NCI-H2227 treated with DMSO at 0.1 percent for 48 hours (cell line): ENCODE measurements around the gene PSG11.
"Not testable (repeated sequence)": the region's sequence is repeated elsewhere in the genome, so short reads cannot be mapped to it uniquely, and the experiment has no call there.

Experiments
- DNase-seq: peaks from one replicate; lab custom pipeline; 2025; lab: John Stamatoyannopoulos, UW

The PSG11 gene

GRCh38 chr19:43026369-43026768 is at the start of gene PSG11:
TSS of gene PSG11 (minus strand) at chr19:43026469. CDS start at chr19:43026372, 97 bp downstream.
- DNase-seq, result not testable (repeated sequence)

DNA sequence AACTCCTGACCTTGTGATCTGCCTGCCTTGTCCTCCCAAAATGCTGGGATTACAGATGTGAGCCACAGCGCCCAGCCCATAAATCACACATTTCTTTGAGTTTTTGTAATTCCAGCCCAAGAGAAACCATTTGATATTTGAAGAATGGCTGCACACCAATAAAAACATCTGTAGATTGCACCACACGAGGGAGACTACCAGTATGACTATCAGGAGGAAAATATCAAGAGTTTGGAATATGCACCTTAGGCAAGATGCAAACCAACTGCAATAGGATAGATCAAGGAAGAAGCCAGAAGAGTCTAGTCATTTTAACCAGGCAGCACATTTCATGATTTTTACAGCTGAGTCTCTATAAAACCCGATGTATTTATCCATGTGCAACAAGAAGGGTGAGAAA is 36.1 kb upstream of the PSG11 start:
- not testable (repeated sequence) for DNase-seq

DNA sequence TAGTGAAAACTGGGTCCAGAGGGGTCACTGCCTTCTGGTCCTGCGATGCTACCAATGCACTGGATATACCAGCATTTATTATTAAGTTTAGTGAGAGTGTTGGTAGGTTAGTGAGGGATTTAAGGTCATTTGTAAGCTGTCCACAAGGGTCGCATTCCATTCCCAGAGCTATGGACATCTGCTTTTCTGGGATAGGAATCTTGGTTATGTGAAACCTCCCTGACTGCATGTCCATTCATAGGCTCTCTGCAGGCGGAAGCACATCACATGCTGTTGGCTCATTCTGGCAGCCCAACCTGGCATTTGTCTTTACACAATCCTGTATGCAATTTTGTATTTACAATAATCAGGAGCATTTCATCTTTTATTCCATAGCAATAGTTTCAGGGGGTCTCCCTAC is 35.1 kb upstream of the PSG11 start:
- not testable (repeated sequence) for DNase-seq

- DNase-seq, result not testable (repeated sequence)
These were observed 34.0 kb upstream of the PSG11 start for GRCh38 chr19:43060254-43060653.

DNA sequence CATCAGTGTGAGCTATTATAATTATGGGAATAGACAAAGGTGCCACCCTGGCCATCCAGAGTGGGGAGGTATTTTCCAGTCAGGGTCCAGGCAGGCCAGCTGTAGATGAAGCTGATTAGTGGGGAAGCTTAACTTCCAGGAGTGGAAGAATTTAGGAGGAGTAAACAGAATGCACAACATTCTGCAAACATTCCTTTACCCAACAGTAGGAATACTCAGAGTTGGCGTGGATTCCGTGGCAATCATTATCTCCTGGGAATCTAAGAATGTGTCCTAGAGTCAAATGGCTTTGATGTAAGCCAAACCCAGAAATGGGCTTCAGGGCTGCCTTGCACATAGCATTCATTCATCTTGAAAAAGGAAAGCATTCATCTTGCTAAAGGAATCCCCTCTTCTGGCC is 33.2 kb upstream of the PSG11 start:
- DNase-seq, result not testable (repeated sequence)

GRCh38 chr19:43058440-43058839 is 32.2 kb upstream of the PSG11 start:
- not testable (repeated sequence) for DNase-seq

- DNase-seq, result not testable (repeated sequence)
These were observed 21.7 kb upstream of the PSG11 start for GRCh38 chr19:43047966-43048365.

DNA sequence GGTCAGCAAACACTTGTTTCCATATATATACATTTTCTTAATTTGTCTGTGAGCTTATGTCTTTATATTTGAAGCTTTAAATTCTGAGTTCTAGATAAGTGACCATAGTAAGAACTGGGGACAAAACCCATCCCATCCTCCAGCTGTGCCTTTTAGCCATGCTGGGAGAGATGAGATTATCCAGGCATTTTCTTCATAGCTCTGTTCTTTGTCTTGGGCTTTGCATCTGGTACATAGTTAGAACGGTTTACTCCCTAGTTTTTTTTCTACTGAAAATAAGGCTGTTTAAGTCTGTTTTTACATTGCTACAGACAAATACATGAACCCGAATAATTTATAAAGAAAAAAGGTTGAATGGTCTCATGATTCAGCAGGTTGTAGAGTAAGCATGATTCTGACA is 20.3 kb upstream of the PSG11 start:
- not testable (repeated sequence) for DNase-seq

DNA sequence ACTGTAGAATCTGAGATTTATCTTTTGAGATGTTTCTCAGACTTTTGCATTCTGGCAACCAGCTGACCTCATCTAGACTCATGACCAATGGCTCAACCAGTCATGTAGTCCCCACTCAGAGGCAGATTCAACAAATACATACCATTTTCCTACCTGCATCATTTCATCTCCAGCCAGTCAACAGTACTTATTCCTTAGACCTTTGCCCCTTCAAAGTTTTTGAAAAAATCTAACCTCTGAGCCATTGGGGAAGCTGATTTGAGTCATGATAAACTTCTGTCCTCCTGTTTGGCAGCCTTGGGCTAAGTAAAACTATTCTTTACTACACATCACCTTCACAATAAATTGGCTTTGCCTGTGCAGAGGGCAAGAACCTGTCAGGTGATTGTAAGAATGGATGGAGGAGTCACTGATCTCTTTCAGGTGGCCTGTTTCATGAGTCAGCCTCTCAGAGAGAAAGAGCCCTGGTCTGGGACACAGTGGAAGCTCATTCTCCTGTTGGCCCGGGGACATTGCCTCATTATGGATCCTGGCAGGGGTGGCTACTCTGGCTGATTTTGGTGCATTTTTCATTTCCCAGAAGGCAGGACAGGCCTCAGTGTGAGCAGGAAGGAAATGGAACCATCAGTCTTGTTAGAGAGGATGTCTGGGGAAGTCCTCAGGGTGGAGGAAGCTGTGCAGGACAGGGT is 17.4 kb upstream of the PSG11 start:
- DNase-seq, result not testable (repeated sequence)

GRCh38 chr19:43031645-43032044 is 5.4 kb upstream of the PSG11 start:
- DNase-seq, result not testable (repeated sequence)

GRCh38 chr19:43028866-43029265 is 2.6 kb upstream of the PSG11 start:
- DNase-seq, result no peak

DNA sequence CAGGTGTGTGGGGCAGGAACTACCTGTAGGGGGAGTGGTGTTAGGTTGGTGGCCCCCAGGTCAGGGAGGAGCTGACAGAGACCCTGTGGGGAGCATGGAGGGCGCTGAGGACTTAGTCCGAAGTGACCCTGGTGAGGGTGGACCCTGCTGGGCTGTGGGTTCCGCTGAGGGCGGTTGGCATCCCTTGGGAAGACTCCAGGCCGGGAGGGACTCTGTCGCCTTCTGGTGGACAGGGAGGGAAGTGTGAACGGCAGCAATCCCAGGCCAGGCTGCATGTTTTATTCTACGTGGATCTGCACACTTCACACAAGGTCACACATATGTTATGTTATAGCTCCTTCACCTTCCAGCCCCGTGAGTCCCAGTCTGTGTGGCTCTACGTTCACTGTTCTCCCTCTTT is 1.7 kb upstream of the PSG11 start:
- not testable (repeated sequence) for DNase-seq

DNA sequence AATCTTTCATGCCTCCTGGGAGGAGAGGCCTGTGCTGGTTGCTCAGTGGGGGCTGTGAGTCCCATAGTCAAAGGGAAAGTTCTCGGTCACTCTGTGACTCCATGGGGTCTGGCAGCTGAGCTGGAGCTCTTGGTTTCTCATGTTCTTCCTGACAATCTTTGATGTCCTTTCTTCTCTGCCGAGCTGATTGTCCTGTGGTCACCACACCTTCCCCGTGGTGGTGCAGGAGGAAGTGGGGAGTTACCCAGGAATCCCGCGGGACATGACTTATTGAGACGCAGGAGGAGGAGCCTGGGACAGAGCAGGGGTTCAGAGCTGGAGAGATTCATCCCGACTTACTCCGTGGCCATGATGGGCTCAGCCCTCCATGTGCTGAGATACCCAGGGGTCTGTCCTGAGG is 792 bp upstream of the PSG11 start:
- not testable (repeated sequence) for DNase-seq

GRCh38 chr19:43022098-43022497 is 4.2 kb downstream of the PSG11 start:
- not testable (repeated sequence) for DNase-seq

DNA sequence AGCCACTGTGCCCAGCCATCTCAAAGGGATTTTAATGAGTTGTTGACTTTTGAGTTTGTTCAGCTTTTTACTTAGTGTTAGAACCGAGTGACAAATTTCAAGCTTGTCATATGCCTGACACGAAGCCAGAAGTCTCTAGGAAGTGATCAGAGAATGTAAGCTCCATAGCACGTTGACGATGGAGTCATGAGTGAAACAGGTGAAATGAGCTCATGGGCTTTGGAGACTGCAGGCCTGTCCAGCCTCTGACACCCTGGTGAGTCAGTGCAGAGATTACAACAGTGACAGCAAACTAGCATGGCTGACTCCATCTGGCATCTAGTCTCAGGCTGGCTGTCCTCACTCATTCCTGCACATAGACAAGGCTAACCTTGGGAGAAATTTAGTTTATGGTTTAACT is 4.6 kb downstream of the PSG11 start:
- DNase-seq, result not testable (repeated sequence)

- not testable (repeated sequence) for DNase-seq
These were observed 6.7 kb downstream of the PSG11 start for GRCh38 chr19:43019588-43019987.

DNA sequence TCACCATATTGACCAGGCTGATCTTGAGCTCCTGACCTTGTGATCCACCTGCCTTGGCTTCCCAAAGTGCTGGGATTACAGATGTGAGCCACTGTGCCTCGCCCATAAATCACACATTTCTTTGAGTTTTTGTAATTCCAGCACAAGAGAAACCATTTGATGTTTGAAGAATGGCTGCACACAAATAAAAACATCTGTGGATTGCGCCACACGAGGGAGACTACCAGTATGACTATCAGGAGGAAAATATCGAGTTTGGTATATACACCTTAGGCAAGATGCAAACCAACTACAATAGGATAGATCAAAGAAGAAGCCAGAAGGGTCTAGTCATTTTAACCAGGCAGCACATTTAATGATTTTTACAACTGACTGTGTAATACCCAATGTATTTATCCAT is 20.4 kb downstream of the PSG11 start:
- not testable (repeated sequence) for DNase-seq

GRCh38 chr19:43004846-43005245 is 21.4 kb downstream of the PSG11 start:
- DNase-seq, result not testable (repeated sequence)

DNA sequence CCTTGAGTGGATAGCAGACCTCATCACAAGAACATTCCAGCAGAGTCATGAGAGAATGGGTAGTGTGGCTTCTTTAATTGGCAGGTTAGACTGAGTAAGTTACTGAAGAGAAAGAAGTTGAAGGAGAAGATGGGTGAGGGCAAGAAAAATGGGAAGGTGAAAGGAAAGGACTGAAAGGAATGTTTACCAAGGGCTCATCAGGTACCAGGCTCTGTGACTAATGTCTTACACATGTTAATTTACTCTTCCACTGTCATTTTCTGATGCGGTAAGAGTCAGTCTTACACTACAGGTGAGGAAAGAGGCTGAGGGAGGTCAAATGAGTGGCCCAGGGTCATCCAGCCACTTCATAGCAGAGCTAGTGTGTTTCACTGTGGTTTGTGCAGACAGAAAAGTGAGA is 22.6 kb downstream of the PSG11 start:
- not testable (repeated sequence) for DNase-seq

DNA sequence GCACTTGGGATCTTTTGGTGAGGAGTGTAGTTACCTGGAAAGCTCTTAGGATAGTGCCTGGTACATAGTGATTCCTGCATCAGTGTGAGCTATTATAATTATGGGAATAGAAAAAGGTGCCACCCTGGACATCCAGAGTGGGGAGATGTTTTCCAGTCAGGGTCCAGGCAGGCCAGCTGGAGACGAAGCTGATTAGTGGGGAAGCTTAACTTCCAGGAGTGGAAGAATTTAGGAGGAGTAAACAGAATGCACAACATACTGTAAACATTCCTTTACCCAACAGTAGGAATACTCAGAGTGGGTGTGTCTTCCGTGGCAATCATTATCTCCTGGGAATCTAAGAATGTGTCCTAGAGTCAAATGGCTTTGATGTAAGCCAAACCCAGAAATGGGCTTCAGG is 23.3 kb downstream of the PSG11 start:
- not testable (repeated sequence) for DNase-seq

DNA sequence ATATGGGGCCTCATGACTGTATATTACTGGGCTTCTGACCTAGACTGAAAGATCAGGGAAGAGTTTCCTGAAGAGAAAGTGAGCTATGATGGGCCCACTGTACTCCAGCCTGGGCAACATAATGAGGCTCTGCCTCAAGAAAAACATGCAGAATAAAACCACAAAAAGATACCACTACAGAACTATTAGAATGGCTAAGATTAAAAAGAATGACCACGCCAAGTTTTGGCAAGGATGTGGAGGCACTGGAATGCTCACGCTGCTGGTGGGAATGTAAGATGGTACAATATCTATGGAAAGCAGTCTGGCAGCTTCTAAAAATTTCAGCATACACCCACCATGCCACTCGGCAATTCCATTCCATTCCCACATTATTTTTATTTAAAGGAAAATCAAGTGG is 30.1 kb downstream of the PSG11 start:
- not testable (repeated sequence) for DNase-seq

- DNase-seq, result not testable (repeated sequence)
These were observed 34.2 kb downstream of the PSG11 start for GRCh38 chr19:42992029-42992604.

GRCh38 chr19:42989851-42990250 is 36.4 kb downstream of the PSG11 start:
- no peak for DNase-seq

GRCh38 chr19:42989186-42989585 is 37.1 kb downstream of the PSG11 start:
- DNase-seq, result not testable (repeated sequence)
